Stimulated activated CD8-positive, alpha-beta memory T cell treated with anti-CD3 and anti-CD28 coated beads, Interleukin-2, amount 100 ng/mL, for 48 hours (primary cell): ENCODE measurements around the gene DMPK.
"Not testable (repeated sequence)": the region's sequence is repeated elsewhere in the genome, so short reads cannot be mapped to it uniquely, and the experiment has no call there.

ENCODE experiments used
- DNase-seq, 2 donors: peaks; one replicate each; pipeline ENCODE4 v3.0.0-alpha.2; 2020; ENCODE audit warnings: low read depth in 2 of 2

Gene DMPK

GRCh38 chr19:45745606-45746005 is 36.7 kb downstream of the DMPK start:
- DNase-seq, result no peak

- no peak for DNase-seq
Measured at GRCh38 chr19:45742969-45743368, 39.3 kb downstream of the DMPK start.

- no peak for DNase-seq
Measured at GRCh38 chr19:45739498-45740439, 42.5 kb downstream of the DMPK start.

GRCh38 chr19:45733160-45733810 is 49.0 kb downstream of the DMPK start, which contains the start of gene MEIOSIN:
Gene MEIOSIN (plus strand): TSS chr19:45733439. CDS start chr19:45735377, 1,938 bp downstream.
- DNase-seq, result no peak

GRCh38 chr19:45730368-45731288 is 51.7 kb downstream of the DMPK start, which contains the start of gene FBXO46:
Gene FBXO46 (minus strand): TSS chr19:45730896. CDS start chr19:45713495, 17,401 bp downstream.
- peak; percentile 84 to 92 for DNase-seq

- no peak for DNase-seq
Measured at GRCh38 chr19:45729800-45730290, 52.4 kb downstream of the DMPK start.

- DNase-seq, result not testable (repeated sequence)
Measured at GRCh38 chr19:45728683-45729082, 53.6 kb downstream of the DMPK start.

- DNase-seq, result not testable (repeated sequence)
Measured at GRCh38 chr19:45720065-45720464, 62.2 kb downstream of the DMPK start.
